SK-N-SH (cell line): Measurements from ENCODE around the gene CCDC198. TPM values are rescaled to one million over a fixed set of nuclear protein-coding genes. Genes with fewer than 3 reads are reported as not detected.

ENCODE experiments used
- CTCF ChIA-PET: fragments of 300-600, 350-600 bp; formaldehyde crosslinking; extraction: SDS; loops from one replicate; lab custom pipeline; 2021; lab: Yijun Ruan, JAX
- POLR2A ChIA-PET: fragments of 350-600 bp; sonication (Branson Sonifier 250); formaldehyde crosslinking; extraction: SDS; loops from one replicate; lab custom pipeline; 2020; ENCODE audit warnings: antibody characterized with exemption, inconsistent platforms; lab: Yijun Ruan, JAX
- DNase-seq: peaks from one replicate; pipeline ENCODE4 v3.0.0; 2012
- H2AFZ ChIP-seq: fragments of 200-600 bp; sonication (generic); 2 replicates; pipeline ENCODE4 v1.8.1; 2016; ENCODE audit warnings: antibody characterized with exemption, mild to moderate bottlenecking, low read depth
- H3F3A ChIP-seq: fragments of 200-600 bp; sonication (generic); replicated peaks from 2 replicates; pipeline ENCODE3; 2016; ENCODE audit warnings: antibody characterized with exemption, mild to moderate bottlenecking; ENCODE audit not compliant: insufficient read depth
- H3K27ac ChIP-seq, 2 experiments: fragments of 200-500 bp in 1 of 2; fragments of 200-600 bp in 1 of 2; sonication (Bioruptor generic) in 1 of 2; sonication (generic), shearing (Covaris generic) in 1 of 2; 2 replicates each; pipeline versions ENCODE4 v1.5.1 to v1.6.1; 2014 to 2016; ENCODE audit warnings: low read depth in 2 of 2, inconsistent platforms in 1 of 2, low read length in 1 of 2, mild to moderate bottlenecking in 1 of 2, mixed read lengths in 1 of 2
- H3K27me3 ChIP-seq: fragments of 200-600 bp; sonication (generic), shearing (Covaris generic); 2 replicates; pipeline ENCODE4 v1.6.1; 2016; ENCODE audit warnings: mixed run types; ENCODE audit not compliant: insufficient read depth
- H3K36me3 ChIP-seq, 2 experiments: fragments of 200-500 bp in 1 of 2; fragments of 200-600 bp in 1 of 2; sonication (Bioruptor generic) in 1 of 2; sonication (generic) in 1 of 2; replicated peaks in 1 of 2; 2 replicates each; pipeline versions ENCODE3 to v1.5.1; 2014 to 2016; ENCODE audit warnings: low read length in 1 of 2, mild to moderate bottlenecking in 1 of 2; ENCODE audit not compliant: insufficient read depth in 2 of 2, control insufficient read depth in 1 of 2
- H3K4me1 ChIP-seq, 2 experiments: fragments of 200-500 bp in 1 of 2; fragments of 200-600 bp in 1 of 2; sonication (Bioruptor generic) in 1 of 2; sonication (generic), shearing (Covaris generic) in 1 of 2; 2 replicates each; pipeline versions ENCODE4 v1.5.1 to v1.6.1; 2014 to 2016; ENCODE audit warnings: low read depth in 1 of 2, low read length in 1 of 2, mixed run types in 1 of 2; ENCODE audit not compliant: insufficient read depth in 2 of 2, control insufficient read depth in 1 of 2
- H3K4me2 ChIP-seq: fragments of 200-600 bp; sonication (generic), shearing (Covaris generic); 2 replicates; pipeline ENCODE4 v1.6.1; 2017; ENCODE audit warnings: mixed run types
- H3K4me3 ChIP-seq, 2 experiments: fragments of 200-500 bp in 1 of 2; fragments of 200-600 bp in 1 of 2; sonication (Bioruptor generic) in 1 of 2; sonication (generic), shearing (Covaris generic) in 1 of 2; 2 replicates each; pipeline versions ENCODE4 v1.5.1 to v1.8.1; 2014 to 2016; ENCODE audit warnings: low read depth in 2 of 2, inconsistent platforms in 1 of 2, low read length in 1 of 2, mild to moderate bottlenecking in 1 of 2, mixed read lengths in 1 of 2, moderate library complexity in 1 of 2
- H3K79me2 ChIP-seq: fragments of 200-600 bp; sonication (generic); 2 replicates; pipeline ENCODE4 v1.8.1; 2017; ENCODE audit warnings: mild to moderate bottlenecking; ENCODE audit not compliant: insufficient read depth
- H3K9ac ChIP-seq: fragments of 200-600 bp; sonication (generic); 2 replicates; pipeline ENCODE4 v1.6.1; 2017; ENCODE audit warnings: mixed run types
- H3K9me2 ChIP-seq: fragments of 200-600 bp; sonication (generic); 2 replicates; pipeline ENCODE4 v1.6.1; 2017; ENCODE audit warnings: mixed run types
- H3K9me3 ChIP-seq: fragments of 200-600 bp; sonication (generic); 2 replicates; pipeline ENCODE4 v1.6.1; 2017; ENCODE audit warnings: mixed run types, mild to moderate bottlenecking, moderate library complexity
- H4K20me1 ChIP-seq: fragments of 200-600 bp; sonication (generic); 2 replicates; pipeline ENCODE4 v1.6.1; 2017; ENCODE audit warnings: mild to moderate bottlenecking, mixed run types; ENCODE audit not compliant: insufficient read depth
- CHD2 ChIP-seq: fragments of 150-350 bp; IDR thresholded peaks from 2 replicates; pipeline ENCODE4 v1.6.1; 2018; ENCODE audit warnings: low read length; ENCODE audit not compliant: partially characterized antibody
- ELF1 ChIP-seq: IDR thresholded peaks from 2 replicates; pipeline ENCODE4 v1.4.0; 2012
- EP300 ChIP-seq, 2 experiments: IDR thresholded peaks; 2 replicates each; pipeline versions ENCODE4 v1.4.0 to v1.6.1; 2012; ENCODE audit warnings: borderline replicate concordance in 1 of 2, low read depth in 1 of 2, low read length in 1 of 2
- EZH2phosphoT487 ChIP-seq: fragments of 200-600 bp; sonication (generic); IDR thresholded peaks from 2 replicates; pipeline ENCODE4 v1.6.1; 2017; ENCODE audit warnings: low read depth, mixed run types, mild to moderate bottlenecking, antibody characterized with exemption, moderate library complexity, borderline replicate concordance
- FOXJ3 ChIP-seq: sonication (generic); formaldehyde crosslinking; IDR thresholded peaks from 2 replicates; pipeline ENCODE4 v1.5.1; 2020; ENCODE audit warnings: mild to moderate bottlenecking, missing genetic modification reagents
- FOXM1 ChIP-seq: IDR thresholded peaks from 2 replicates; pipeline ENCODE4 v1.4.0; 2012; ENCODE audit warnings: low read depth, mild to moderate bottlenecking
- JUND ChIP-seq: IDR thresholded peaks from 2 replicates; pipeline ENCODE4 v1.4.0; 2012
- MXI1 ChIP-seq: IDR thresholded peaks from 2 replicates; pipeline ENCODE4 v1.6.1; 2012; ENCODE audit warnings: mild to moderate bottlenecking, low read depth, low read length, improper control_type of control experiment
- POLR2AphosphoS5 ChIP-seq: IDR thresholded peaks from 2 replicates; pipeline ENCODE4 v1.6.1; 2012; ENCODE audit warnings: low read depth, low read length
- RAD21 ChIP-seq: IDR thresholded peaks from 2 replicates; pipeline ENCODE4 v1.6.1; 2012; ENCODE audit warnings: mild to moderate bottlenecking, low read length
- RCOR1 ChIP-seq: fragments of 150-350 bp; IDR thresholded peaks from 2 replicates; pipeline ENCODE4 v1.6.1; 2017; ENCODE audit warnings: antibody characterized with exemption, low read length
- SMC3 ChIP-seq: IDR thresholded peaks from 2 replicates; pipeline ENCODE4 v1.6.1; 2012; ENCODE audit warnings: low read depth, low read length, improper control_type of control experiment
- TEAD4 ChIP-seq: IDR thresholded peaks from 2 replicates; pipeline ENCODE4 v1.4.0; 2012; ENCODE audit warnings: mild to moderate bottlenecking, borderline replicate concordance; ENCODE audit not compliant: insufficient read depth
- YY1 ChIP-seq: IDR thresholded peaks from 2 replicates; pipeline ENCODE4 v1.4.0; 2012; ENCODE audit warnings: low read depth, mild to moderate bottlenecking
- WGBS: methylation state at CpG from one replicate; pipeline ENCODE4 v1.1.6; 2017; ENCODE audit warnings: low lambda C conversion rate; 5-methylcytosine and 5-hydroxymethylcytosine counted together
- polyA plus RNA-seq, 3 experiments: library from polyadenylated mRNA; depleted of rRNA; stranded (reverse); fragments of >200 nt; gene quantifications; 2 replicates each; pipeline ENCODE4 v1.2.3, GENCODE V29; 2012
- TF ChIP-seq, protein P1 (sequence below): IDR thresholded peaks from 2 replicates; pipeline ENCODE4 v1.6.1; 2012; ENCODE audit warnings: mild to moderate bottlenecking, low read depth, low read length, moderate library complexity
- TF ChIP-seq, protein P2 (sequence below): fragments of 200-600 bp; sonication (generic); IDR thresholded peaks from 2 replicates; pipeline ENCODE4 v1.6.1; 2017; ENCODE audit warnings: antibody characterized with exemption, mild to moderate bottlenecking, moderate library complexity
- TF ChIP-seq, protein P3 (sequence below): fragments of 150-350 bp; IDR thresholded peaks from 2 replicates; pipeline ENCODE4 v1.6.1; 2017; ENCODE audit warnings: antibody characterized with exemption, low read length, low read depth, borderline replicate concordance

Gene CCDC198
- polyA plus RNA-seq, 1 of the 3 experiments (the other 2 are of a cell fraction): not detected

DNA sequence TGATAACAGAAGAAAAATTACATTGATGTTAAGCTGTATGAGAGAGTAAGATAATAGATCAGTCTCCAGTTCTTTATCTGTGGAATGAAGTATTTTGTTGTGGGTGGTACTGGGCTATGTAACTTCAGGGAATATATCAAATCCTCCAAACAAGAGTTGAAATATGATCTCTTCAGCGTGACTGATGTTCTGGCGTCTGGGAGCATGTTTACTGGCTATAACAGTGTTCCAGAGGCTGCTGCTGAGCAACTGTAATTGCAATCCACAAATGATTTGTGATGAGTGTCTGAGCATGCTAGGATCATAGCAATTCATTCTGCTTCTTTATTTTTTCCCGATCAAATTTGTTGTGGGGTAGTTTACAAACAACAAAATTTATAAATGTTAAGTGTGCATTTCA, 18.6 kb upstream of the CCDC198 start:
- CTCF ChIA-PET: interaction anchor here (0.6 to 0.8 kb wide), 2 partner anchors 25 to 43 kb away, joined by 3 read pairs; no protein-coding TSS in a partner anchor
- no peaks in the 10 kb centered on the region for H3K27me3 ChIP-seq
- POLR2A ChIA-PET: no interaction called here

More for the DNA sequence above, 18.6 kb upstream of the CCDC198 start:
- TF ChIP-seq EZH2phosphoT487: no peak
- no peak for TF ChIP-seq FOXJ3 (CRISPR knock-in tag)
- no peak for TF ChIP-seq FOXM1
- TF ChIP-seq JUND: no peak
- TF ChIP-seq TEAD4: no peak
- TF ChIP-seq CHD2: no peak
- TF ChIP-seq, protein P1, sequence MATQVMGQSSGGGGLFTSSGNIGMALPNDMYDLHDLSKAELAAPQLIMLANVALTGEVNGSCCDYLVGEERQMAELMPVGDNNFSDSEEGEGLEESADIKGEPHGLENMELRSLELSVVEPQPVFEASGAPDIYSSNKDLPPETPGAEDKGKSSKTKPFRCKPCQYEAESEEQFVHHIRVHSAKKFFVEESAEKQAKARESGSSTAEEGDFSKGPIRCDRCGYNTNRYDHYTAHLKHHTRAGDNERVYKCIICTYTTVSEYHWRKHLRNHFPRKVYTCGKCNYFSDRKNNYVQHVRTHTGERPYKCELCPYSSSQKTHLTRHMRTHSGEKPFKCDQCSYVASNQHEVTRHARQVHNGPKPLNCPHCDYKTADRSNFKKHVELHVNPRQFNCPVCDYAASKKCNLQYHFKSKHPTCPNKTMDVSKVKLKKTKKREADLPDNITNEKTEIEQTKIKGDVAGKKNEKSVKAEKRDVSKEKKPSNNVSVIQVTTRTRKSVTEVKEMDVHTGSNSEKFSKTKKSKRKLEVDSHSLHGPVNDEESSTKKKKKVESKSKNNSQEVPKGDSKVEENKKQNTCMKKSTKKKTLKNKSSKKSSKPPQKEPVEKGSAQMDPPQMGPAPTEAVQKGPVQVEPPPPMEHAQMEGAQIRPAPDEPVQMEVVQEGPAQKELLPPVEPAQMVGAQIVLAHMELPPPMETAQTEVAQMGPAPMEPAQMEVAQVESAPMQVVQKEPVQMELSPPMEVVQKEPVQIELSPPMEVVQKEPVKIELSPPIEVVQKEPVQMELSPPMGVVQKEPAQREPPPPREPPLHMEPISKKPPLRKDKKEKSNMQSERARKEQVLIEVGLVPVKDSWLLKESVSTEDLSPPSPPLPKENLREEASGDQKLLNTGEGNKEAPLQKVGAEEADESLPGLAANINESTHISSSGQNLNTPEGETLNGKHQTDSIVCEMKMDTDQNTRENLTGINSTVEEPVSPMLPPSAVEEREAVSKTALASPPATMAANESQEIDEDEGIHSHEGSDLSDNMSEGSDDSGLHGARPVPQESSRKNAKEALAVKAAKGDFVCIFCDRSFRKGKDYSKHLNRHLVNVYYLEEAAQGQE: no peak
- no peak for TF ChIP-seq RCOR1
- TF ChIP-seq YY1: no peak
- no peak for TF ChIP-seq MXI1
- TF ChIP-seq, protein P2, sequence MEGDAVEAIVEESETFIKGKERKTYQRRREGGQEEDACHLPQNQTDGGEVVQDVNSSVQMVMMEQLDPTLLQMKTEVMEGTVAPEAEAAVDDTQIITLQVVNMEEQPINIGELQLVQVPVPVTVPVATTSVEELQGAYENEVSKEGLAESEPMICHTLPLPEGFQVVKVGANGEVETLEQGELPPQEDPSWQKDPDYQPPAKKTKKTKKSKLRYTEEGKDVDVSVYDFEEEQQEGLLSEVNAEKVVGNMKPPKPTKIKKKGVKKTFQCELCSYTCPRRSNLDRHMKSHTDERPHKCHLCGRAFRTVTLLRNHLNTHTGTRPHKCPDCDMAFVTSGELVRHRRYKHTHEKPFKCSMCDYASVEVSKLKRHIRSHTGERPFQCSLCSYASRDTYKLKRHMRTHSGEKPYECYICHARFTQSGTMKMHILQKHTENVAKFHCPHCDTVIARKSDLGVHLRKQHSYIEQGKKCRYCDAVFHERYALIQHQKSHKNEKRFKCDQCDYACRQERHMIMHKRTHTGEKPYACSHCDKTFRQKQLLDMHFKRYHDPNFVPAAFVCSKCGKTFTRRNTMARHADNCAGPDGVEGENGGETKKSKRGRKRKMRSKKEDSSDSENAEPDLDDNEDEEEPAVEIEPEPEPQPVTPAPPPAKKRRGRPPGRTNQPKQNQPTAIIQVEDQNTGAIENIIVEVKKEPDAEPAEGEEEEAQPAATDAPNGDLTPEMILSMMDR: no peak
- TF ChIP-seq SMC3: no peak
- no peak for TF ChIP-seq EP300 (IDR thresholded peaks at IDR 0.05; ENCODE audit: borderline replicate concordance in 1 of 2, low read depth in 1 of 2, low read length in 1 of 2)
- TF ChIP-seq ELF1: no peak
- no peak for TF ChIP-seq POLR2AphosphoS5
- no peak for TF ChIP-seq RAD21
- TF ChIP-seq, protein P3, sequence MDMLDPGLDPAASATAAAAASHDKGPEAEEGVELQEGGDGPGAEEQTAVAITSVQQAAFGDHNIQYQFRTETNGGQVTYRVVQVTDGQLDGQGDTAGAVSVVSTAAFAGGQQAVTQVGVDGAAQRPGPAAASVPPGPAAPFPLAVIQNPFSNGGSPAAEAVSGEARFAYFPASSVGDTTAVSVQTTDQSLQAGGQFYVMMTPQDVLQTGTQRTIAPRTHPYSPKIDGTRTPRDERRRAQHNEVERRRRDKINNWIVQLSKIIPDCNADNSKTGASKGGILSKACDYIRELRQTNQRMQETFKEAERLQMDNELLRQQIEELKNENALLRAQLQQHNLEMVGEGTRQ: no peak
- H3K4me1 ChIP-seq: no peaks in the 10 kb centered on the region
- H3K79me2 ChIP-seq: no peaks in the 10 kb centered on the region
- H3K27ac ChIP-seq: no peak overlapping the region
- H3K4me2 ChIP-seq: no peak overlapping the region
- no peaks in the 10 kb centered on the region for H4K20me1 ChIP-seq
- no peak for DNase-seq
- no peaks in the 10 kb centered on the region for H3K9me3 ChIP-seq
- no peak overlapping the region for H3K9ac ChIP-seq
- no peak overlapping the region for H2AFZ ChIP-seq
- no peak overlapping the region for H3K4me3 ChIP-seq
- no peaks in the 10 kb centered on the region for H3F3A ChIP-seq
- H3K9me2 ChIP-seq: no peaks in the 10 kb centered on the region
- no peaks in the 10 kb centered on the region for H3K36me3 ChIP-seq
- WGBS: 5% methylated on average over 3 of the region's 3 CpGs
